ENCODE measurements around the gene ERG28. TPM values are rescaled to one million over a fixed set of nuclear protein-coding genes. Genes with fewer than 3 reads are reported as not detected.

Gene ERG28
- polyA plus RNA-seq, 4 donors = 32.3 to 38.4 (median 36.0) TPM

Other genes with a start within 250 kb of the ERG28 start
- gene JDP2, start 232.9 kb downstream of the ERG28 start, polyA plus RNA-seq (ENCODE audit: insufficient read length in 4 of 4) = 10 to 100 TPM; 21.6 to 32.1 (median 24.5) TPM
- under 1 TPM; 0.28 to 0.86 (median 0.71) TPM for gene BATF, start 138.4 kb downstream of the ERG28 start, polyA plus RNA-seq (ENCODE audit: insufficient read length in 4 of 4)
- 1 to 10 TPM; 5.5 to 8.8 (median 7.3) TPM for gene FLVCR2, start 82.3 kb downstream of the ERG28 start, polyA plus RNA-seq (ENCODE audit: insufficient read length in 4 of 4)
- 10 to 100 TPM; 26.7 to 36.1 (median 35.2) TPM for gene TTLL5, start 370 bp upstream of the ERG28 start, polyA plus RNA-seq (ENCODE audit: insufficient read length in 4 of 4)

Data from left renal cortex interstitium (tissue), 4 donors.